ENCODE results near the gene SIL1. TPM values are rescaled to one million over a fixed set of nuclear protein-coding genes. Genes with fewer than 3 reads are reported as not detected.

Gene SIL1
- total and polyA plus RNA-seq, 9 of the 15 experiments (the other 6 are each of a cell fraction or from before 2014, with no cell fraction given): 1.3 to 30.5 (median 18.1) TPM

GRCh38 chr5:139090581-139090980, 107.6 kb downstream of the SIL1 start:
- no TSS peak for BruUV-seq (replicated peaks)
- POLR2A ChIA-PET: interaction anchor here (0.8 kb wide), 1 partner anchor 132 kb away, joined by 3 read pairs; no protein-coding TSS in a partner anchor
- H3K9ac ChIP-seq (ENCODE audit: insufficient read depth in 1 of 2, low read depth in 2 of 2, low read length in 2 of 2): no peak overlapping the region

More at GRCh38 chr5:139090581-139090980, 107.6 kb downstream of the SIL1 start:
- CTCF ChIA-PET (ENCODE audit: low intra/inter-chr PET ratio): interaction anchor here (1.7 kb wide), 1 partner anchor 172 kb away, joined by 5 read pairs; no protein-coding TSS in a partner anchor
- H3K4me3 ChIP-seq: no peak overlapping the region
- H3K36me3 ChIP-seq (ENCODE audit: control insufficient read depth, insufficient read depth, low read length): no peaks in the 10 kb centered on the region
- H4K20me1 ChIP-seq (replicated peaks; ENCODE audit: control insufficient read depth, insufficient read depth, low read length): no peaks in the 10 kb centered on the region
- H3K27me3 ChIP-seq (ENCODE audit: control insufficient read depth in 2 of 2, insufficient read depth in 2 of 2, low read length in 2 of 2): no peaks in the 10 kb centered on the region
- in situ Hi-C loops (cut with MboI): no loop called here
- peaks cover 3% of the 10 kb centered on the region for H3K9me1 ChIP-seq (ENCODE audit: control insufficient read depth, insufficient read depth, low read length)
- no peak for DNase-seq (ENCODE audit: extremely low read depth in 1 of 4, low spot score in 3 of 4)
- no peak for FAIRE-seq
- no peak overlapping the region for H3K27ac ChIP-seq (ENCODE audit: extremely low read depth, low read depth, low read length)
- H3K4me2 ChIP-seq (ENCODE audit: insufficient read depth, low read length): no peak overlapping the region
- no peaks in the 10 kb centered on the region for H3K9me3 ChIP-seq (replicated peaks; ENCODE audit: control insufficient read depth, insufficient read depth, low read depth, low read length)
- no peak overlapping the region for H2AFZ ChIP-seq (ENCODE audit: low read depth, low read length)
- intact Hi-C loops (cut with micrococcal nuclease): loop anchor here (2.0 kb wide), 1 partner anchor 172 kb away; no protein-coding TSS in a partner anchor
- WGBS (ENCODE audit: insufficient coverage, low coverage, missing lambda C conversion rate): 70% methylated on average over 5 of the region's 5 CpGs
- TF ChIP-seq RBM17 (IDR thresholded peaks at IDR 0.05; ENCODE audit: borderline replicate concordance, low read depth, low read length): no peak
- TF ChIP-seq SMARCC2 (IDR thresholded peaks at IDR 0.05; ENCODE audit: low read depth): no peak
- no peak for TF ChIP-seq ETV1 (tag; conservative IDR thresholded peaks at IDR 0.05; ENCODE audit: low read depth)
- TF ChIP-seq ZNF785 (CRISPR knock-in tag; IDR thresholded peaks at IDR 0.05): no peak
- TF ChIP-seq ILK (tag; IDR thresholded peaks at IDR 0.05; ENCODE audit: borderline replicate concordance, low read depth): no peak
- TF ChIP-seq SREBF2 (CRISPR knock-in tag; IDR thresholded peaks at IDR 0.05): no peak
- TF ChIP-seq JUN (IDR thresholded peaks at IDR 0.05; ENCODE audit: borderline replicate concordance, low read depth, low read length): no peak
- no peak for TF ChIP-seq JUN (CRISPR knock-in tag; IDR thresholded peaks at IDR 0.05; ENCODE audit: borderline replicate concordance)
- no peak for TF ChIP-seq E2F8 (IDR thresholded peaks at IDR 0.05; ENCODE audit: low read depth, partially characterized antibody)
- TF ChIP-seq SMARCA5 (IDR thresholded peaks at IDR 0.05): no peak
- TF ChIP-seq PCBP1 (IDR thresholded peaks at IDR 0.05; ENCODE audit: low read depth, low read length, poor library complexity, severe bottlenecking): no peak
- no peak for ATAC-seq
- H3K79me2 ChIP-seq (ENCODE audit: control insufficient read depth, insufficient read depth, low read length): no peaks in the 10 kb centered on the region
- no peaks in the 10 kb centered on the region for H3K4me1 ChIP-seq (replicated peaks in 1 of 2; ENCODE audit: control insufficient read depth in 2 of 2, insufficient read depth in 2 of 2, low read length in 2 of 2)
